Measurements from ENCODE around the gene ENTPD6. TPM values are rescaled to one million over a fixed set of nuclear protein-coding genes. Genes with fewer than 3 reads are reported as not detected.

Gene ENTPD6
- total RNA-seq, 1 donor from 2014 or later, result 117 TPM

- no peak for TF ChIP-seq CTCF (IDR thresholded peaks at IDR 0.05; ENCODE audit: insufficient read depth, low read length, severe bottlenecking)
- Histone ChIP-seq H3K36me3 (ENCODE audit: control insufficient read depth, insufficient read depth, low read length) (peaks cover 34% of the 10 kb centered on the region), H3K4me3 (ENCODE audit: low read depth, low read length) (no peak overlapping the region), H3K27me3 (ENCODE audit: control insufficient read depth, insufficient read depth, low read length) (no peaks in the 10 kb centered on the region)
- DNase-seq (ENCODE audit: low read depth) (no peak), FAIRE-seq (no peak)
These were observed 16.7 kb downstream of the ENTPD6 start for GRCh38 chr20:25212242-25212641.

GRCh38 chr20:25213566-25214425 is 18.3 kb downstream of the ENTPD6 start:
- DNase-seq (ENCODE audit: low read depth) (no peak), FAIRE-seq (peak; percentile 83)
- H3K36me3 ChIP-seq (ENCODE audit: control insufficient read depth, insufficient read depth, low read length), result peaks cover 36% of the 10 kb centered on the region

GRCh38 chr20:25214426-25214790 is 18.9 kb downstream of the ENTPD6 start:
- DNase-seq (ENCODE audit: low read depth) (no peak), FAIRE-seq (no peak)
- Histone ChIP-seq H3K4me3 (ENCODE audit: low read depth, low read length) (no peak overlapping the region), H3K36me3 (ENCODE audit: control insufficient read depth, insufficient read depth, low read length) (peaks cover 38% of the 10 kb centered on the region), H3K27me3 (ENCODE audit: control insufficient read depth, insufficient read depth, low read length) (no peaks in the 10 kb centered on the region)
- TF ChIP-seq CTCF (IDR thresholded peaks at IDR 0.05; ENCODE audit: insufficient read depth, low read length, severe bottlenecking), result no peak

More at GRCh38 chr20:25213566-25214425, 18.3 kb downstream of the ENTPD6 start:
- Histone ChIP-seq H3K4me3 (ENCODE audit: low read depth, low read length) (no peak overlapping the region), H3K27me3 (ENCODE audit: control insufficient read depth, insufficient read depth, low read length) (no peaks in the 10 kb centered on the region)
- TF ChIP-seq CTCF (IDR thresholded peaks at IDR 0.05; ENCODE audit: insufficient read depth, low read length, severe bottlenecking), result no peak

- H3K4me3 ChIP-seq (ENCODE audit: low read depth, low read length), result no peak overlapping the region
- H3K27me3 ChIP-seq (ENCODE audit: control insufficient read depth, insufficient read depth, low read length), result no peaks in the 10 kb centered on the region
- TF ChIP-seq CTCF (IDR thresholded peaks at IDR 0.05; ENCODE audit: insufficient read depth, low read length, severe bottlenecking), result no peak
- FAIRE-seq, result no peak
- no peak for DNase-seq (ENCODE audit: low read depth)
- H3K36me3 ChIP-seq (ENCODE audit: control insufficient read depth, insufficient read depth, low read length), result peaks cover 38% of the 10 kb centered on the region
These were observed 19.3 kb downstream of the ENTPD6 start for GRCh38 chr20:25214819-25215218.

- Histone ChIP-seq H3K27me3 (ENCODE audit: control insufficient read depth, insufficient read depth, low read length) (no peaks in the 10 kb centered on the region), H3K36me3 (ENCODE audit: control insufficient read depth, insufficient read depth, low read length) (peaks cover 37% of the 10 kb centered on the region), H3K4me3 (ENCODE audit: low read depth, low read length) (no peak overlapping the region)
- FAIRE-seq (no peak), DNase-seq (ENCODE audit: low read depth) (no peak)
- no peak for TF ChIP-seq CTCF (IDR thresholded peaks at IDR 0.05; ENCODE audit: insufficient read depth, low read length, severe bottlenecking)
These were observed 20.0 kb downstream of the ENTPD6 start for GRCh38 chr20:25215521-25215920.

All from bronchial epithelial cell (primary cell).